Ishikawa (cell line): ENCODE measurements around the gene FRMPD2.

ENCODE experiments used
- CEBPB ChIP-seq: IDR thresholded peaks from 2 replicates; pipeline ENCODE4 v1.6.1; 2012
- CREB1 ChIP-seq: IDR thresholded peaks from 2 replicates; pipeline ENCODE4 v1.6.1; 2012; ENCODE audit warnings: low read depth
- EGR1 ChIP-seq: IDR thresholded peaks from 2 replicates; pipeline ENCODE4 v1.6.1; 2012
- EP300 ChIP-seq: IDR thresholded peaks from 2 replicates; pipeline ENCODE4 v1.6.1; 2012; ENCODE audit warnings: borderline replicate concordance
- FOXM1 ChIP-seq: IDR thresholded peaks from 2 replicates; pipeline ENCODE4 v1.6.1; 2012; ENCODE audit warnings: low read depth, borderline replicate concordance
- NFIC ChIP-seq: IDR thresholded peaks from 2 replicates; pipeline ENCODE4 v1.6.1; 2012
- RAD21 ChIP-seq: IDR thresholded peaks from 2 replicates; pipeline ENCODE4 v1.6.1; 2012; ENCODE audit warnings: low read depth
- TAF1 ChIP-seq: IDR thresholded peaks from 2 replicates; pipeline ENCODE4 v1.6.1; 2012; ENCODE audit warnings: low read depth, mild to moderate bottlenecking
- TCF12 ChIP-seq: IDR thresholded peaks from 2 replicates; pipeline ENCODE4 v1.6.1; 2012; ENCODE audit warnings: low read depth
- TEAD4 ChIP-seq: IDR thresholded peaks from 2 replicates; pipeline ENCODE4 v1.6.1; 2012
- YY1 ChIP-seq: IDR thresholded peaks from 2 replicates; pipeline ENCODE4 v1.6.1; 2012; ENCODE audit warnings: low read depth
- ZBTB7A ChIP-seq: IDR thresholded peaks from 2 replicates; pipeline ENCODE4 v1.6.1; 2012; ENCODE audit warnings: low read depth
- TF ChIP-seq, protein P1 (sequence below): IDR thresholded peaks from 2 replicates; pipeline ENCODE4 v1.6.1; 2012
- TF ChIP-seq, protein P2 (sequence below): IDR thresholded peaks from 2 replicates; pipeline ENCODE4 v1.6.1; 2012
- TF ChIP-seq, protein P3 (sequence below): IDR thresholded peaks from 2 replicates; pipeline ENCODE4 v1.6.1; 2012; ENCODE audit warnings: low read depth, mild to moderate bottlenecking

The FRMPD2 gene

DNA sequence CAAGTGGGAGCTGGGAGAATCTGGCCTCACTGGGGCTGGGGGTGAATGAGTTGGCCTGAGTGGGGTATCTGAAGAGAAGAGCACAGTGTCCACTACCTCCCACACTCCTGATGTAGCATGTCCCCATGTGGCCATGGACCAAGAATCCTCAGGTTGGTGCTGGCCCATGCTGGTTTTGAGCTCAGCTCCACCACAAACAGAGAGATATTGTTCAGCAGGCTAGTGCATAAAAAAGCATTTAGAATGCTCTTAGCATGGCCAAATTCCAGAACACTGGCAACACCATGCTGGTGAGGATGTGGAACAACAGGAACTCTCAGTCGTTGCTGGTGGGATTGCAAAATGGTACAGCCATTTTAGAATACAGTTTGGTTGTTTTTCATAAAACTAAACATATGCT lies 61.4 kb downstream of the FRMPD2 start:
- TF ChIP-seq TAF1 (no peak), TCF12 (no peak)
- TF ChIP-seq, protein P1, sequence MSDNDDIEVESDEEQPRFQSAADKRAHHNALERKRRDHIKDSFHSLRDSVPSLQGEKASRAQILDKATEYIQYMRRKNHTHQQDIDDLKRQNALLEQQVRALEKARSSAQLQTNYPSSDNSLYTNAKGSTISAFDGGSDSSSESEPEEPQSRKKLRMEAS = no peak

DNA sequence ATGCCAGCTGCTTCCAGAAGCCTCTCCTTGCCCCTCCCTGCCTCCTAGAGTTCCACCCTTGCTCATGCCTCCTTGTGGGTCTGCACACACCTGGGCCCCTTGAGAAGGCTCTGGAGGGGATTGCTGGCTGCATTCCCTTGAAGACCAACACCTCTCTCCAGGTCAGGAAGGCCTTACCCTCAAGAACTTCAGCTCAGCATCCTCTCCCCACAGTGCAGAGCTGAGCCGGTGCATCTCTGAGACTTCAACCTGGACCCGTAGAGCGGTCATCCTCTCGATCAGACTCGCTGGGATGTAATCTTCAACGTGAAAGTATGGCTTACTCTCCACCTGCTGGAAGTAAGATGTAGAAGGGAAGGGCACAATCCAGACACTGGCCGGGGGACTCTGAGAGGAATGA lies 62.7 kb downstream of the FRMPD2 start:
- no peak for TF ChIP-seq EP300
- TF ChIP-seq EGR1 = no peak
- TF ChIP-seq TEAD4 = no peak
- TF ChIP-seq, protein P2, sequence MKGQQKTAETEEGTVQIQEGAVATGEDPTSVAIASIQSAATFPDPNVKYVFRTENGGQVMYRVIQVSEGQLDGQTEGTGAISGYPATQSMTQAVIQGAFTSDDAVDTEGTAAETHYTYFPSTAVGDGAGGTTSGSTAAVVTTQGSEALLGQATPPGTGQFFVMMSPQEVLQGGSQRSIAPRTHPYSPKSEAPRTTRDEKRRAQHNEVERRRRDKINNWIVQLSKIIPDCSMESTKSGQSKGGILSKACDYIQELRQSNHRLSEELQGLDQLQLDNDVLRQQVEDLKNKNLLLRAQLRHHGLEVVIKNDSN = no peak
- TF ChIP-seq, protein P3, sequence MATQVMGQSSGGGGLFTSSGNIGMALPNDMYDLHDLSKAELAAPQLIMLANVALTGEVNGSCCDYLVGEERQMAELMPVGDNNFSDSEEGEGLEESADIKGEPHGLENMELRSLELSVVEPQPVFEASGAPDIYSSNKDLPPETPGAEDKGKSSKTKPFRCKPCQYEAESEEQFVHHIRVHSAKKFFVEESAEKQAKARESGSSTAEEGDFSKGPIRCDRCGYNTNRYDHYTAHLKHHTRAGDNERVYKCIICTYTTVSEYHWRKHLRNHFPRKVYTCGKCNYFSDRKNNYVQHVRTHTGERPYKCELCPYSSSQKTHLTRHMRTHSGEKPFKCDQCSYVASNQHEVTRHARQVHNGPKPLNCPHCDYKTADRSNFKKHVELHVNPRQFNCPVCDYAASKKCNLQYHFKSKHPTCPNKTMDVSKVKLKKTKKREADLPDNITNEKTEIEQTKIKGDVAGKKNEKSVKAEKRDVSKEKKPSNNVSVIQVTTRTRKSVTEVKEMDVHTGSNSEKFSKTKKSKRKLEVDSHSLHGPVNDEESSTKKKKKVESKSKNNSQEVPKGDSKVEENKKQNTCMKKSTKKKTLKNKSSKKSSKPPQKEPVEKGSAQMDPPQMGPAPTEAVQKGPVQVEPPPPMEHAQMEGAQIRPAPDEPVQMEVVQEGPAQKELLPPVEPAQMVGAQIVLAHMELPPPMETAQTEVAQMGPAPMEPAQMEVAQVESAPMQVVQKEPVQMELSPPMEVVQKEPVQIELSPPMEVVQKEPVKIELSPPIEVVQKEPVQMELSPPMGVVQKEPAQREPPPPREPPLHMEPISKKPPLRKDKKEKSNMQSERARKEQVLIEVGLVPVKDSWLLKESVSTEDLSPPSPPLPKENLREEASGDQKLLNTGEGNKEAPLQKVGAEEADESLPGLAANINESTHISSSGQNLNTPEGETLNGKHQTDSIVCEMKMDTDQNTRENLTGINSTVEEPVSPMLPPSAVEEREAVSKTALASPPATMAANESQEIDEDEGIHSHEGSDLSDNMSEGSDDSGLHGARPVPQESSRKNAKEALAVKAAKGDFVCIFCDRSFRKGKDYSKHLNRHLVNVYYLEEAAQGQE = no peak
- TF ChIP-seq YY1 = no peak
- TF ChIP-seq TCF12 = no peak
- TF ChIP-seq CREB1 = no peak
- no peak for TF ChIP-seq RAD21
- TF ChIP-seq FOXM1 = no peak
- no peak for TF ChIP-seq NFIC
- no peak for TF ChIP-seq CEBPB
- TF ChIP-seq TAF1 = no peak
- TF ChIP-seq ZBTB7A = no peak
- TF ChIP-seq, protein P1 = no peak

DNA sequence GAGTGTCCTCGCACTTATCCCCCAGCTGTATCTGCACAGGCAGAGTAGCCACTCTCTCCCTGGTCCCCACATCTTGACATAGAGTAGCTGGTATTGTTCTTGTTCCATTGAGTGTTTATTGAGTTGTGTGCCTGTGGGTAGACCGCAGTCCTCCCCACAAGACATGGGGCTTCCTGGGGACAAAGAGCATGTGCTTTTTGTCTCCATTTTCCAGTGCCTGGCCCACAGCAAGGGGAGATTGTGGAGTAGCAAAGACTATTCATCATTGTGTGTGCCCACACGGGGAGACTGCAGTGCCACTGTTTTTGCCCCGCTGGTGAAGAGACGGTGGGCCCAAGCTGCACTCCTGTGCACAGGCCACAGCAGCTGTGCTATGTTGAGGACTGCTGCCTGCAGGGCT lies 63.5 kb downstream of the FRMPD2 start:
- TF ChIP-seq FOXM1 (no peak), ZBTB7A (no peak), CREB1 (no peak), NFIC (no peak), EGR1 (no peak), TAF1 (no peak), RAD21 (no peak), TCF12 (no peak), CEBPB (no peak), EP300 (no peak), YY1 (no peak), TEAD4 (no peak)
- TF ChIP-seq, protein P1 = no peak
- TF ChIP-seq, protein P2 = no peak
- TF ChIP-seq, protein P3 = no peak

DNA sequence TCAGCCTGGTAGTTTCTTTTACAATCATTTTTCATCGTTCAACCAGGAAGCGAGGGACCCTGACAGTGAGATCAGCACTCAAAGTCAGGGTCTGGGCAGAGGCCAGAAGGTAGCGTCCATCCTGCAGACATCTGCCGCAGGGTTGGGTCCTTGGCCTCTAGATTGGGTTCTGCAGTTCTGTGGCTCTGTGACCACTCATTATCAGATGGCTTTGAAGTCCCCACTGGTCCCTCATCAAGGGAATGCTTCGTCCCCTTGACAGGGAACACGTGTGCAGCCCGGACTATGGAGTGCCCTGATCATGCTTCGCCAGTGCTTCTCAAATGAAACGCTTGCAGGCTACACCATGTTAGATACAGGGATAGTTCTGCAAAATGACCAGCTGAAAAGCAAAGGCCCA lies 64.1 kb downstream of the FRMPD2 start:
- TF ChIP-seq, protein P2 = no peak
- TF ChIP-seq FOXM1 (no peak), NFIC (no peak), TEAD4 (no peak), CREB1 (no peak), EGR1 (no peak), EP300 (no peak), TAF1 (no peak), ZBTB7A (no peak), CEBPB (no peak), RAD21 (no peak), YY1 (no peak), TCF12 (no peak)
- TF ChIP-seq, protein P1 = no peak
- TF ChIP-seq, protein P3 = no peak
